Endothelial cell of umbilical vein (primary cell): ENCODE measurements around the gene NABP1. TPM values are rescaled to one million over a fixed set of nuclear protein-coding genes. Genes with fewer than 3 reads are reported as not detected.

ENCODE experiments used
- BruUV-seq: library from RNA; stranded (reverse); fragments of 400-500 nt; replicated peaks from 2 replicates; lab custom pipeline; 2021; lab: Mats Ljungman, UMichigan
- CTCF ChIA-PET: fragments of 300-600, 350-600 bp; sonication (Branson Sonifier 250); formaldehyde crosslinking; loops from one replicate; lab custom pipeline; 2021; ENCODE audit warnings: antibody characterized with exemption, inconsistent platforms; lab: Charles Lee
- POLR2A ChIA-PET: fragments of 300-600, 350-600 bp; sonication (Branson Sonifier 250); formaldehyde crosslinking; loops from one replicate; lab custom pipeline; 2021; ENCODE audit warnings: antibody characterized with exemption, inconsistent platforms; lab: Charles Lee
- DNase-seq: peaks from one replicate; pipeline ENCODE4 v3.0.0-alpha.2; 2011; ENCODE audit warnings: low read depth, low spot score
- FAIRE-seq: peaks from 2 replicates; lab custom pipeline; 2011; peaks lifted over from hg19 to GRCh38; lab: Jason Lieb, UNC
- H2AFZ ChIP-seq: 2 replicates; pipeline ENCODE4 v1.6.0; 2012; ENCODE audit warnings: low read depth, low read length, control low read depth, inconsistent platforms
- H3K27ac ChIP-seq: 2 replicates; pipeline ENCODE4 v1.5.1; 2011; ENCODE audit warnings: low read depth, mild to moderate bottlenecking, control low read depth, low read length, moderate library complexity; ENCODE audit not compliant: insufficient read depth
- H3K27me3 ChIP-seq, 2 experiments: 2 replicates each; pipeline versions ENCODE4 v1.6.0 to v1.6.1; 2011; ENCODE audit warnings: low read length in 2 of 2, mixed read lengths in 1 of 2; ENCODE audit not compliant: control insufficient read depth in 2 of 2, insufficient read depth in 2 of 2
- H3K36me3 ChIP-seq, 2 experiments: 2 replicates in 1 of 2; 3 replicates in 1 of 2; pipeline ENCODE4 v1.5.1; 2011; ENCODE audit warnings: low read length in 2 of 2, mild to moderate bottlenecking in 1 of 2, moderate library complexity in 1 of 2; ENCODE audit not compliant: control insufficient read depth in 2 of 2, insufficient read depth in 2 of 2; ENCODE audit errors: extremely low read depth in 1 of 2
- H3K4me1 ChIP-seq: 3 replicates; pipeline ENCODE4 v1.5.1; 2011; ENCODE audit warnings: mild to moderate bottlenecking, low read length; ENCODE audit not compliant: control insufficient read depth, insufficient read depth; ENCODE audit errors: extremely low read depth
- H3K4me2 ChIP-seq: 2 replicates; pipeline ENCODE4 v1.6.1; 2011; ENCODE audit warnings: low read length, control low read depth, mixed read lengths; ENCODE audit not compliant: insufficient read depth
- H3K4me3 ChIP-seq, 3 experiments: fragments of 200-600 bp in 1 of 3; sonication (generic), shearing (Covaris generic) in 1 of 3; replicated peaks in 1 of 3; 2 replicates each; pipeline ENCODE4 v1.5.1; 2011 to 2016; ENCODE audit warnings: control low read depth in 3 of 3, low read length in 3 of 3, mild to moderate bottlenecking in 2 of 3, inconsistent platforms in 1 of 3, low read depth in 1 of 3, moderate library complexity in 1 of 3; ENCODE audit not compliant: insufficient read depth in 1 of 3
- H3K79me2 ChIP-seq: 2 replicates; pipeline ENCODE4 v1.6.0; 2012; ENCODE audit warnings: low read length, inconsistent platforms; ENCODE audit not compliant: control insufficient read depth, insufficient read depth
- H3K9ac ChIP-seq: replicated peaks from 2 replicates; pipeline ENCODE3; 2011; ENCODE audit warnings: low read length, control low read depth; ENCODE audit not compliant: insufficient read depth; ENCODE audit errors: extremely low read depth
- H3K9me1 ChIP-seq: replicated peaks from 3 replicates; pipeline ENCODE4 v1.6.0; 2011; ENCODE audit warnings: mild to moderate bottlenecking, low read length; ENCODE audit not compliant: control insufficient read depth, insufficient read depth; ENCODE audit errors: extremely low read depth
- H3K9me3 ChIP-seq: replicated peaks from 2 replicates; pipeline ENCODE4 v1.5.1; 2012; ENCODE audit warnings: low read length, inconsistent platforms; ENCODE audit not compliant: control insufficient read depth, insufficient read depth
- H4K20me1 ChIP-seq: replicated peaks from 2 replicates; pipeline ENCODE3; 2011; ENCODE audit warnings: mild to moderate bottlenecking, low read length; ENCODE audit not compliant: control insufficient read depth, insufficient read depth; ENCODE audit errors: extremely low read depth
- EZH2 ChIP-seq: IDR thresholded peaks from 2 replicates; pipeline ENCODE4 v1.6.1; 2012; ENCODE audit warnings: borderline replicate concordance, low read depth, mild to moderate bottlenecking, moderate library complexity, low read length, inconsistent platforms; ENCODE audit not compliant: severe bottlenecking
- FOS ChIP-seq: IDR thresholded peaks from 2 replicates; pipeline ENCODE4 v1.6.1; 2011; ENCODE audit warnings: mild to moderate bottlenecking, low read length, moderate library complexity, borderline replicate concordance; ENCODE audit not compliant: insufficient read depth
- GATA2 ChIP-seq: IDR thresholded peaks from 2 replicates; pipeline ENCODE4 v1.7.0; 2011; ENCODE audit warnings: low read depth, mild to moderate bottlenecking, moderate library complexity, mixed read lengths, low read length; ENCODE audit not compliant: insufficient read length, insufficient read depth
- JUN ChIP-seq: IDR thresholded peaks from 2 replicates; pipeline ENCODE4 v1.6.1; 2011; ENCODE audit warnings: borderline replicate concordance, low read depth; ENCODE audit not compliant: insufficient read length, insufficient read depth
- MAX ChIP-seq: IDR thresholded peaks from 2 replicates; pipeline ENCODE4 v1.6.1; 2011; ENCODE audit not compliant: insufficient read depth, insufficient read length
- MYC ChIP-seq: IDR thresholded peaks from one replicate; pipeline ENCODE4 v1.6.1; 2011; ENCODE audit warnings: mild to moderate bottlenecking, low read depth, low read length
- POLR2A ChIP-seq: IDR thresholded peaks from 2 replicates; pipeline ENCODE4 v1.6.1; 2012; ENCODE audit warnings: low read depth, mild to moderate bottlenecking, control low read depth, low read length
- POLR2AphosphoS5 ChIP-seq: IDR thresholded peaks from 2 replicates; pipeline ENCODE4 v1.6.1; 2012; ENCODE audit warnings: low read depth, mild to moderate bottlenecking, control low read depth, low read length, moderate library complexity; ENCODE audit not compliant: insufficient read depth
- dilution Hi-C: fragments of 300-500 bp; cut with MboI; formaldehyde crosslinking; loops from one replicate; pipeline ENCODE4 v1.15.0; 2019; ENCODE audit warnings: low sequenced_read_pairs; ENCODE audit not compliant: extremely low pct_ligation_motif_present
- intact Hi-C: fragments of 100-400 bp; cut with micrococcal nuclease; formaldehyde crosslinking; loops from one replicate; pipeline ENCODE4 v1.10.0; 2022
- polyA plus RNA-seq, 4 experiments: library from polyadenylated mRNA; depleted of rRNA in 3 of 4; stranded (reverse) in 3 of 4; unstranded in 1 of 4; fragments of >200 nt; gene quantifications; 2 replicates each; pipeline versions ENCODE4 v1.2.1 to v1.2.3, GENCODE V29; 2011 to 2012; ENCODE audit warnings: missing spikeins in 1 of 4
- total RNA-seq: library from RNA; stranded (reverse); gene quantifications from 2 replicates; pipeline ENCODE4 v1.2.3, GENCODE V29; 2021
- TF ChIP-seq, protein P1 (sequence below), 2 donors: IDR thresholded peaks; 1 replicate in 1 of 2; 2 replicates in 1 of 2; pipeline ENCODE4 v1.5.1; 2011; ENCODE audit warnings: low read length in 2 of 2, mild to moderate bottlenecking in 2 of 2, moderate library complexity in 2 of 2, control low read depth in 1 of 2, inconsistent platforms in 1 of 2, low read depth in 1 of 2; ENCODE audit not compliant: insufficient read depth in 1 of 2; ENCODE audit errors: extremely low read depth in 1 of 2

Gene NABP1
- total and polyA plus RNA-seq, 2 donors (not counting 3 experiments of a cell fraction or from before 2014, with no cell fraction given) = 14.7 to 47.6 TPM

DNA sequence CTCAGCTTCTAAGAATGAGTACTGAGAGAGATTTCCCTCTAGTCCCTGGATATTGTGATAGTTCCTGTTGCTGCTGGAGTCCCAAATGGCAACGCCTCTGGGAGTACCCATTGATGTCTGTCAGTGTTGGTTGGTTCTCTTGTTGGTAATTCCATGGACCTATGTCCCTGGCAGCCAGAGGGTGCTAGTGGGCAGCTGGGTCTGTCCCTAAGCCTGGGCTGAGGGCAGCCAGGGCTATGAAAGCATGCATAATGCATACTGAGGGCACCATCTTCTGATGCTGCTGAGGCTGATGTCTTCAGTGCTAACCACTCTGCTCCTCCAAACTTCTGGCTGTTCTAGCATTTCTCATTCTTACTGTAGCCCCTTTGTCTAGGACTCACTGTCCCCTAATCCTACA lies 35.9 kb downstream of the NABP1 start:
- H3K9me1 ChIP-seq = no peaks in the 10 kb centered on the region
- DNase-seq (no peak), FAIRE-seq (no peak)
- no peaks in the 10 kb centered on the region for H3K9me3 ChIP-seq
- H3K79me2 ChIP-seq = no peaks in the 10 kb centered on the region
- H3K9ac ChIP-seq = no peak overlapping the region
- intact Hi-C loops = no loop called here
- no peak overlapping the region for H2AFZ ChIP-seq
- H3K27ac ChIP-seq = no peak overlapping the region
- H3K36me3 ChIP-seq = no peaks in the 10 kb centered on the region
- dilution Hi-C loops = loop anchor here (25.0 kb wide), 1 partner anchor 152 kb away; no protein-coding TSS in a partner anchor
- CTCF ChIA-PET = no interaction called here
- no peaks in the 10 kb centered on the region for H4K20me1 ChIP-seq
- H3K4me1 ChIP-seq = no peaks in the 10 kb centered on the region
- POLR2A ChIA-PET = no interaction called here
- H3K4me3 ChIP-seq = no peak overlapping the region
- no TSS peak for BruUV-seq
- peaks cover 0 to 3% of the 10 kb centered on the region in 2 experiments for H3K27me3 ChIP-seq
- H3K4me2 ChIP-seq = no peak overlapping the region
- TF ChIP-seq, protein P1, sequence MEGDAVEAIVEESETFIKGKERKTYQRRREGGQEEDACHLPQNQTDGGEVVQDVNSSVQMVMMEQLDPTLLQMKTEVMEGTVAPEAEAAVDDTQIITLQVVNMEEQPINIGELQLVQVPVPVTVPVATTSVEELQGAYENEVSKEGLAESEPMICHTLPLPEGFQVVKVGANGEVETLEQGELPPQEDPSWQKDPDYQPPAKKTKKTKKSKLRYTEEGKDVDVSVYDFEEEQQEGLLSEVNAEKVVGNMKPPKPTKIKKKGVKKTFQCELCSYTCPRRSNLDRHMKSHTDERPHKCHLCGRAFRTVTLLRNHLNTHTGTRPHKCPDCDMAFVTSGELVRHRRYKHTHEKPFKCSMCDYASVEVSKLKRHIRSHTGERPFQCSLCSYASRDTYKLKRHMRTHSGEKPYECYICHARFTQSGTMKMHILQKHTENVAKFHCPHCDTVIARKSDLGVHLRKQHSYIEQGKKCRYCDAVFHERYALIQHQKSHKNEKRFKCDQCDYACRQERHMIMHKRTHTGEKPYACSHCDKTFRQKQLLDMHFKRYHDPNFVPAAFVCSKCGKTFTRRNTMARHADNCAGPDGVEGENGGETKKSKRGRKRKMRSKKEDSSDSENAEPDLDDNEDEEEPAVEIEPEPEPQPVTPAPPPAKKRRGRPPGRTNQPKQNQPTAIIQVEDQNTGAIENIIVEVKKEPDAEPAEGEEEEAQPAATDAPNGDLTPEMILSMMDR (IDR thresholded peaks at IDR 0.05; ENCODE audit: extremely low read depth in 1 of 2, insufficient read depth in 1 of 2, low read depth in 1 of 2, low read length in 2 of 2) = peak in 1 of 2 donors; percentile 5
- TF ChIP-seq MAX (no peak), FOS (no peak)

DNA sequence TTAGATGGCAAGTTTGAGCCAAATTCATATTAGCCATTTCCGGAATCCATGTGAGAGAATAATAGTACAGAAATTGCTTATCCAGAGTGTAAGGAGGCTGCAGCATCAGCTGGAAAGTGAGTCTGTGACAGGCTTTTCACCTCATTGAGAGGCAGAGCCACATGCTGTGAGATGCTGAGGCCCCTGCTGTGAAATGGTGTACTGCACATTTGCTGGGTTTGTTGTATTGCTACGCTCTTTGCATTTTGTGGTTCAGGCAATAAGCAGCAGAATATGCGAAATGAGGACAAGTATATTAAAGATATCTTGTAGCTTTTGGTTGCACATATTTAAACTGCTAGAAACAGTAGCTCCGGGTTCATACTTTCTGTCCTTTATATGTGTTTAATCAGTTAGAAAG lies 37.0 kb downstream of the NABP1 start:
- intact Hi-C loops (no loop called here), dilution Hi-C loops (loop anchor here (25.0 kb wide), 1 partner anchor 153 kb away; no protein-coding TSS in a partner anchor)
- FAIRE-seq = no peak

More for the DNA sequence above, 37.0 kb downstream of the NABP1 start:
- Histone ChIP-seq H3K9ac (no peak overlapping the region), H3K4me2 (no peak overlapping the region), H3K27me3 (peaks cover 0 to 3% of the 10 kb centered on the region in 2 experiments), H3K36me3 (no peaks in the 10 kb centered on the region), H3K9me3 (no peaks in the 10 kb centered on the region), H3K4me3 (no peak overlapping the region), H3K27ac (no peak overlapping the region), H4K20me1 (no peaks in the 10 kb centered on the region), H3K9me1 (no peaks in the 10 kb centered on the region), H2AFZ (no peak overlapping the region), H3K4me1 (no peaks in the 10 kb centered on the region), H3K79me2 (no peaks in the 10 kb centered on the region)
- ChIA-PET CTCF (interaction anchor here (0.7 to 1.2 kb wide), 2 partner anchors 23 to 32 kb away, joined by 3 read pairs; no protein-coding TSS in a partner anchor), POLR2A (no interaction called here)
- DNase-seq = no peak
- TF ChIP-seq MYC = no peak
- TF ChIP-seq FOS = no peak
- TF ChIP-seq JUN = no peak
- no peak for TF ChIP-seq POLR2AphosphoS5
- no peak for TF ChIP-seq POLR2A
- TF ChIP-seq GATA2 = no peak
- TF ChIP-seq MAX = no peak
- TF ChIP-seq, protein P1 (IDR thresholded peaks at IDR 0.05; ENCODE audit: extremely low read depth in 1 of 2, insufficient read depth in 1 of 2, low read depth in 1 of 2, low read length in 2 of 2) = no peak
- TF ChIP-seq EZH2 = no peak
- no TSS peak for BruUV-seq
